ENCODE results near the gene LCE3E. TPM values are rescaled to one million over a fixed set of nuclear protein-coding genes. Genes with fewer than 3 reads are reported as not detected.
A peak's percentile ranks its signal among the peaks of the same experiment; 100 is the strongest.
"Not testable (repeated sequence)": the region's sequence is repeated elsewhere in the genome, so short reads cannot be mapped to it uniquely, and the experiment has no call there.

Gene LCE3E, protein sequence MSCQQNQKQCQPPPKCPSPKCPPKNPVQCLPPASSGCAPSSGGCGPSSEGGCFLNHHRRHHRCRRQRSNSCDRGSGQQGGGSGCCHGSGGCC
- total RNA-seq: not detected

GRCh38 chr1:152566681-152567080, at the start of gene LCE3E:
TSS of gene LCE3E (minus strand) at chr1:152566780. CDS start at chr1:152566208, 572 bp downstream.
- CTCF ChIA-PET: no interaction called here
- H3K27me3 Mint-ChIP-seq: peaks cover 7% of the 10 kb centered on the region

DNA sequence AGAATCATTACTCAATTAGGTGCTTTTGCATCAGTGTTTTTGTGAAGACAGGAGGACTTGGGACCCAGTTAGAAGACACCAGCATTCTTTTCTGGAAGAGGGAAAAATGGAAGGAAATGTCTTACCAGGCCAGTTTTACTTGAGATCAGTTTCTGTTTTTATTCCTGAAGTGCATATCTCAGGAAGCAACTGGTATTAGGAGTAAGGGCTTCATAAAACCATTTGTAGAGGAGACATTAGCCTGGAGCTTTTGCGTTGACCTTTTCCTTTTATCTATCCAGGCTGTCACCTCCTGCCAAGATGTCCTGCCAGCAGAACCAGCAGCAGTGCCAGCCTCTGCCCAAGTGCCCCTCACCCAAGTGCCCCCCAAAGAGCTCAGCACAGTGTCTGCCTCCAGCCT, 46.9 kb upstream of the LCE3E start, which contains the start of gene LCE3B:
Gene LCE3B (plus strand): TSS at position 301 of the 400 bp plus-strand sequence. CDS start 0 bp downstream, at position 301.
- POLR2A ChIA-PET: no interaction called here
- CTCF ChIA-PET: no interaction called here
- no peaks in the 10 kb centered on the region for H3K27me3 Mint-ChIP-seq
- peaks cover 9% of the 10 kb centered on the region for H3K9me3 Mint-ChIP-seq
- no peaks in the 10 kb centered on the region for H3K36me3 Mint-ChIP-seq (ENCODE audit: low read depth)
- no peak within 1 kb of the TSS for H3K4me3 Mint-ChIP-seq
- no peak within 1 kb of the TSS for H3K27ac Mint-ChIP-seq
- no peak for DNase-seq
- no peaks in the 10 kb centered on the region for H3K4me1 Mint-ChIP-seq

More at GRCh38 chr1:152566681-152567080, at the start of gene LCE3E:
- Mint-ChIP-seq H3K9me3 (no peaks in the 10 kb centered on the region), H3K36me3 (ENCODE audit: low read depth) (no peaks in the 10 kb centered on the region), H3K4me3 (no peak within 1 kb of the TSS), H3K27ac (no peak within 1 kb of the TSS), H3K4me1 (peaks cover 8% of the 10 kb centered on the region)
- POLR2A ChIA-PET: no interaction called here
- DNase-seq: no peak

- POLR2A ChIA-PET: no interaction called here
Measured at GRCh38 chr1:152599934-152600333, 33.4 kb upstream of the LCE3E start, which contains the start of gene LCE3C. TSS of gene LCE3C (plus strand) at chr1:152600234. CDS start at chr1:152600732, 498 bp downstream.

GRCh38 chr1:152596986-152597385, 30.4 kb upstream of the LCE3E start:
- DNase-seq: no peak
- POLR2A ChIA-PET: no interaction called here
- Mint-ChIP-seq H3K27ac (no peak overlapping the region), H3K27me3 (no peaks in the 10 kb centered on the region), H3K4me3 (no peak overlapping the region), H3K36me3 (ENCODE audit: low read depth) (no peaks in the 10 kb centered on the region), H3K9me3 (no peaks in the 10 kb centered on the region), H3K4me1 (no peaks in the 10 kb centered on the region)
- CTCF ChIA-PET: interaction anchor here (0.6 kb wide), 1 partner anchor 844 kb away, joined by 3 read pairs; no protein-coding TSS in a partner anchor

More at GRCh38 chr1:152599934-152600333, 33.4 kb upstream of the LCE3E start, which contains the start of gene LCE3C:
- Mint-ChIP-seq H3K27ac (no peak within 1 kb of the TSS), H3K27me3 (no peaks in the 10 kb centered on the region), H3K4me1 (no peaks in the 10 kb centered on the region), H3K4me3 (no peak within 1 kb of the TSS), H3K36me3 (ENCODE audit: low read depth) (no peaks in the 10 kb centered on the region), H3K9me3 (no peaks in the 10 kb centered on the region)
- CTCF ChIA-PET: no interaction called here
- no peak for DNase-seq

DNA sequence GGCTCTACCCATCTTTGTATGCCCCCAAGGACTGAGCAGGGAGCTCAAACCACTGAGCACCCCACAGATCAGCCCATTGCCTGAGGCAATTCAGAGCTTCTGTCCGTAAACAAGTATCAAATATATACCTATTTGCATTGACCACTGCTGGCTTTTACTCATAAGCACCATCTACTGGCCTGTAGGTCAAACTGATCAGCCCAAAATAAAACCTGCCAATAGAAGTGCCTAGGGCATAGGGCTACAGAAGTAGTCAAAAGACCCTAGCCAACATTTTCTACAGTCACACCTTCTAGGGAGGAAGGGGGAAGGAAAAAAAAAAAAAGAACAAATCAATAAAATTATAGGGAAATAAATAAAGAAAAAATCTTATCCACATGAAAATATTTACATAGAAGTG, 19.0 kb upstream of the LCE3E start:
- Mint-ChIP-seq H3K36me3 (ENCODE audit: low read depth) (no peaks in the 10 kb centered on the region), H3K27me3 (no peaks in the 10 kb centered on the region), H3K4me3 (no peak overlapping the region), H3K9me3 (no peaks in the 10 kb centered on the region), H3K27ac (no peak overlapping the region), H3K4me1 (no peaks in the 10 kb centered on the region)
- CTCF ChIA-PET: no interaction called here
- POLR2A ChIA-PET: no interaction called here
- DNase-seq: no peak

GRCh38 chr1:152582647-152583046, 16.1 kb upstream of the LCE3E start:
- Mint-ChIP-seq H3K4me1 (no peaks in the 10 kb centered on the region), H3K4me3 (no peak overlapping the region), H3K9me3 (no peaks in the 10 kb centered on the region), H3K27ac (no peak overlapping the region), H3K36me3 (ENCODE audit: low read depth) (no peaks in the 10 kb centered on the region), H3K27me3 (no peaks in the 10 kb centered on the region)
- ChIA-PET POLR2A (no interaction called here), CTCF (no interaction called here)
- DNase-seq: no peak

DNA sequence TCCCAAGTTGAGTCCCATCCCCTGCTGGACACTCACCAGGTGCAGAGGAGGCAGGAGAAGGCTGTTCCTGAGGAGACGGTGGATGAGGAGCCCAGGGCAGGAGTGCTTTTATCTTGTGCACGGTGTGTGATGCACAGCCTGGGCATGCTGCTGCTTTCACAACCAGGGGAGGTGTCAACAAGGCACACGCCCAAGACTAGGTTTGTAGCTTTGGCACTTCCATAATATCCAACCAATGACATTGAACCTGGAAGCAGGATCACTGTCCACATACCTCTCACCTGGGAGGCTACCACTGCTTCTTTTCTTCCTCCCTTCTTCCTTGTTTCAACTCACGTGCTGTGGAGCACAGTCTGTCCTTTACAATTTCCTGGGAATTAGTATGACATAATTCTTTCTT, 13.9 kb upstream of the LCE3E start, which contains the start of gene LCE3D:
Gene LCE3D (minus strand): TSS at position 84 of the 400 bp plus-strand sequence. CDS start 580 bp downstream, outside the sequence.
- Mint-ChIP-seq H3K27ac (no peak within 1 kb of the TSS), H3K36me3 (ENCODE audit: low read depth) (no peaks in the 10 kb centered on the region), H3K4me3 (no peak within 1 kb of the TSS), H3K9me3 (no peaks in the 10 kb centered on the region), H3K27me3 (no peaks in the 10 kb centered on the region), H3K4me1 (peaks cover 9% of the 10 kb centered on the region)
- ChIA-PET CTCF (no interaction called here), POLR2A (no interaction called here)
- no peak for DNase-seq

GRCh38 chr1:152579526-152579925, 12.9 kb upstream of the LCE3E start:
- H3K9me3 Mint-ChIP-seq; H3K4me1 Mint-ChIP-seq; H3K36me3 Mint-ChIP-seq (ENCODE audit: low read depth); H3K27me3 Mint-ChIP-seq; H3K4me3 Mint-ChIP-seq; DNase-seq; H3K27ac Mint-ChIP-seq; CTCF ChIA-PET; POLR2A ChIA-PET: not testable (repeated sequence)

DNA sequence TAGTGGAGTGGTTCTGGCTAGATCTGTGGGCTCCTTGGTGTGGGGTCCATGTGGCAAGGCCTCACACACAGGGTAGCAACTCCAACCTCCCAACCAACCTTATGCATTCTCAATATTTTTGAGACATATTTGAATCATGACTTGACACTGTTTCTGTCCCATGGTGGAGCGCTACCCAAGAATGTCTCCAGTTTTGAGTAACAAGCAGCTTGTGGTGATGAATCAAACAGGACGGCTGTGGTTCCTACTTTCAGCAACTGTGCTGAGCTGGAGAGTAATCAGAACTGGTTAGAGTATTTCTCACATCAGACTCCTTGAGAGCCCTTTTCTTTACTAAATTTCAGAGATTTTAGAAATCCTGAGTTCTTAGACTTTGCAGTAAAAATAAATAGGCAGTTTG, 10.6 kb upstream of the LCE3E start:
- Mint-ChIP-seq H3K4me3 (no peak overlapping the region), H3K36me3 (ENCODE audit: low read depth) (no peaks in the 10 kb centered on the region), H3K9me3 (no peaks in the 10 kb centered on the region), H3K27ac (peak overlapping the region; percentile 56), H3K27me3 (peaks cover 16% of the 10 kb centered on the region), H3K4me1 (peaks cover 9% of the 10 kb centered on the region)
- POLR2A ChIA-PET: no interaction called here
- peak; percentile 38 for DNase-seq
- CTCF ChIA-PET: interaction anchor here (1.2 kb wide), 2 partner anchors 85 to 117 kb away, joined by 3 to 4 read pairs; no protein-coding TSS in a partner anchor

GRCh38 chr1:152565535-152566215, 905 bp downstream of the LCE3E start:
- DNase-seq: no peak
- no peaks in the 10 kb centered on the region for H3K36me3 Mint-ChIP-seq (ENCODE audit: low read depth)
- H3K4me1 Mint-ChIP-seq: peaks cover 8% of the 10 kb centered on the region
- no peak overlapping the region for H3K4me3 Mint-ChIP-seq
- H3K27ac Mint-ChIP-seq: no peak overlapping the region
- ChIA-PET POLR2A (no interaction called here), CTCF (no interaction called here)
- no peaks in the 10 kb centered on the region for H3K9me3 Mint-ChIP-seq
- H3K27me3 Mint-ChIP-seq: peaks cover under 1% of the 10 kb centered on the region

DNA sequence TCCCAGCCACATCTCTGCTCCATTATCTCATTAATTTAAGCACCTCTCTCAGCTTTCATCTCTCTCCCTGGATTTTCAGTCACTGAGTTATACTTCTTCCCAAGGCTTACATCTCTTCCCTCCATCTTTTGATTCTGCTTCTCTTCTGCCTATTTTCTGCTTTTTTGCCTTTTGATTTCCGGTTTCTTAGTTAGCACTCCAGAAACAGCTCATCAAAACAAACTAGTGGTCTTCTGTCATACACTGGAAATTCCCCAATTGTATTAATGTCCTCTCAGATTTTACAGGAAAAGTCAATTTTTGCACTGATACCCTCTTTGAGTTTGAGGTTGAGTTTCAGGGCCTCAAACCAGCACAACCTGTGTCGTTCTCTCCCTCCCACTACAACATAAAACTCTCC, 1.5 kb downstream of the LCE3E start:
- no peak for DNase-seq
- Mint-ChIP-seq H3K9me3 (no peaks in the 10 kb centered on the region), H3K27me3 (no peaks in the 10 kb centered on the region), H3K27ac (no peak overlapping the region), H3K4me3 (no peak overlapping the region), H3K36me3 (ENCODE audit: low read depth) (no peaks in the 10 kb centered on the region), H3K4me1 (peaks cover 8% of the 10 kb centered on the region)
- ChIA-PET POLR2A (no interaction called here), CTCF (no interaction called here)

DNA sequence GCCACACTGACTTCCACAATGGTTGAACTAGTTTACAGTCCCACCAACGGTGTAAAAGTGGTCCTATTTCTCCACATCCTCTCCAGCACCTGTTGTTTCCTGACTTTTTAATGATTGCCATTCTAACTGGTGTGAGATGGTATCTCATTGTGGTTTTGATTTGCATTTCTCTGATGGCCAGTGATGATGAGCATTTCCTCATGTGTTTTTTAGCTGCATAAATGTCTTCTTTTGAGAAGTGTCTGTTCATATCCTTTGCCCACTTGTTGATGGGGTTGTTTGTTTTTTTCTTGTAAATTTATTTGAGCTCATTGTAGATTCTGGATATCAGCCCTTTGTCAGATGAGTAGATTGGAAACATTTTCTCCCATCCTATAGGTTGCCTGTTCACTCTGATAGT, 18.2 kb downstream of the LCE3E start:
- H3K4me1 Mint-ChIP-seq; H3K4me3 Mint-ChIP-seq; H3K9me3 Mint-ChIP-seq; DNase-seq; POLR2A ChIA-PET; H3K36me3 Mint-ChIP-seq (ENCODE audit: low read depth); H3K27ac Mint-ChIP-seq; CTCF ChIA-PET; H3K27me3 Mint-ChIP-seq: not testable (repeated sequence)

DNA sequence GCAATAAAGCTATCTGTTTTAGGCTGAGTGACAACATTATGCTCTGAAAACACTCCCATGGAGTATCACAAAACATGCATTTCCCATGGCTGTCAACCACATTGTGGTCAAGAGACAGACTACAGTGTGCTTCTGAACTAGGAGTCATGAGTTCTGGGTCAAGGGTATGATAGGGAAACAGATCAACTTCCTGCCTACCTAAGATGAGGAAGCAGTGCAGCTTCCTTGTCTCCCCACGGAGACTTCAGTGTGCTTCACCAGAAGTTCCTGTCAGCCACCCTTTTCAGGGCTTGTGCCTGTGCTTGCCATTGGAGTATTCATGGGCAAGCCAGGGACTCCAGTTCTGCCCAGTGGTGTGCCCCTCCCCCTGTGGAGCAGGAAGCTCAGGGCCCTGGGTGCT, 19.9 kb downstream of the LCE3E start:
- no peak overlapping the region for H3K4me3 Mint-ChIP-seq
- ChIA-PET POLR2A (no interaction called here), CTCF (interaction anchor here (0.8 kb wide), 1 partner anchor 12 kb away, joined by 3 read pairs; no protein-coding TSS in a partner anchor)
- no peak overlapping the region for H3K27ac Mint-ChIP-seq
- H3K4me1 Mint-ChIP-seq: no peaks in the 10 kb centered on the region
- H3K9me3 Mint-ChIP-seq: no peaks in the 10 kb centered on the region
- no peak for DNase-seq
- peaks cover 2% of the 10 kb centered on the region for H3K27me3 Mint-ChIP-seq
- H3K36me3 Mint-ChIP-seq (ENCODE audit: low read depth): no peaks in the 10 kb centered on the region

- no peaks in the 10 kb centered on the region for H3K36me3 Mint-ChIP-seq (ENCODE audit: low read depth)
- H3K4me1 Mint-ChIP-seq: no peaks in the 10 kb centered on the region
- no peaks in the 10 kb centered on the region for H3K9me3 Mint-ChIP-seq
- no peak overlapping the region for H3K4me3 Mint-ChIP-seq
- CTCF ChIA-PET: interaction anchor here (1.2 kb wide), 1 partner anchor 11 kb away, joined by 4 read pairs; no protein-coding TSS in a partner anchor
- no peaks in the 10 kb centered on the region for H3K27me3 Mint-ChIP-seq
- DNase-seq: no peak
- no peak overlapping the region for H3K27ac Mint-ChIP-seq
- POLR2A ChIA-PET: no interaction called here
Measured at GRCh38 chr1:152543820-152544219, 22.8 kb downstream of the LCE3E start.
